NOMO-1 treated with dmso at 0.1 percent for 144 hours (cell line): ENCODE results near the gene FAAH.

Source experiments
- DNase-seq: peaks from one replicate; lab custom pipeline; 2025; ENCODE audit not compliant: unreplicated experiment; lab: John Stamatoyannopoulos, UW

Gene FAAH

GRCh38 chr1:46421739-46422138, 27.6 kb downstream of the FAAH start:
- DNase-seq, result no peak

DNA sequence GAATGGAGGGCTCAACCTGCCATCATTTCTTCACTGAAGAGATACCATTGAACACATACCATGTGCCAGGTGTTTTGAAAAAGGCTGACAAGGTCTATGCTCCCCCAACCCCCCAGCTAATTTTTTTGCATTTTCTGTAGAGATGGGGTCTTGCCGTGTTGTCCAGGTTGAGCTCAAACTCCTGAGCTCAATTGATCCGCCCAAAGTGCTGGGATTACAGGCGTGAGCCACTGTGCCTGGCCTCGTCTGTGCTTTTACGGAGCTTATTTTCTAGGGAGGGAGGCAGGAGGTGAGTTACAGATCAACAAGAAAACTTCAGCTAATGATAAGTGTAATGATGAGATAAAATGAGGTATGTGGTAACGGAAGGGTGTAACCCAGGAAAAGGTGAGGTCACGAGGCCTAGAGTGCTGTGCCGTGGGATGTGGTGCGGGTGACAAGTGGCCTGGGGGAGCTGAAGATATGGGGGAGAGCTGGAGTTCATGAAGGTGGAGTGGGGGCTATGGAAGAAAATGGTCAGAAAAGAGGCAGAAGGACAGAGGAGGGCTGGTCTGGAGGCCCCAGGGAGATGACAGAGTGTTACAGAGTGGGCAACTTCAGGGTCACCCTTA, 28.2 kb downstream of the FAAH start:
- no peak for DNase-seq

DNA sequence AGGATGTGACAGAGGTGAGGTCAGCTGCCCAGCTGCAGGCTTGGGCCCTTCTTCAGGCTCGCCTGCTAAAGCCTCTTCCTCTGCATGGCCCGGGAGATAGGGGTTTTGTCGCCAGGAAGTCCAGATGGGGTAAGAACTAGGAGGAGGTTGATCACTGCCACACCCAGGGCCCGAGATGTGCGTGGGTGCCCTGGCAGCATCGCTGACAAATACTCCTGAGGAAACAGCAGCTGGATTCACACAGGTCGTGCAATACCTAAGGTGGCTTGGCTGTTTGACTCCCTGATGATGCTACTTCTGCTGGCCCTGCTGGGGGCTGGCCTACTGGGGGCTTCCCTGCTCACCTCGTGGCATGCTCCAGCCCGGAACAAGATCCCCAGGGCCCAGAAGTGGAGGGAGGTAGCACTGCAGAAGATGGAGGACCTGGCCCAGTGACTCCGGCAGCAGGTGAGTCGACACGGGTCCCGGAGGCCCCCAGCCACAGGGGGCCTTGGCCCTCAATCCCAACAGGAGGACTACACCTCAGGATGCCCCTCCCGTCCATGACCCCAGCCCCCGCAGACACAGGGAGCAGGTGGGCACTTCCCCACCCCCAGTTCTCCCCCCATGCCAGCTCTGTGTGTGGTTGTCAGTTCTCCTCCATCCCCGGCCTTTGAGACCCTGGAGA, 29.6 kb downstream of the FAAH start:
- no peak for DNase-seq

GRCh38 chr1:46424730-46425129, 30.6 kb downstream of the FAAH start:
- DNase-seq, result no peak

DNA sequence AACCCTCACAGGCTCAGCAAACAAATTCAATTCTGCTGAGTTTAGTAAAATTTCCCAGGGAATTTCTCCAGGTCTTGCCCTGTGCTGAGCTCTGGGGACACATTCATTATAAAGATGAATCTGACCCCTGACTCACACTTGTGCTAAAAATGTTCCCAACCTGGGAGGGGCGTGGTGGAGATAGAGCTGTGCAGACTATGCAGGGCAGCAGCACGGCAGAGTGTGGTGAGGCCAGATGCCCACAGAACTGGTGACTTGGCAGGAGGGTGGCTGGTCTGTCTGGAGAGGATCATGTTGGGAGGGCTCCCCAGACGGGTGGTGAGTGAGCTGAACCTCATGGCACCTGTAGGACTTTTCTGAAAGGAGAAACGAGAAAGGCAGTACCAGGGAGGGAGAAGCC, 31.6 kb downstream of the FAAH start:
- no peak for DNase-seq

DNA sequence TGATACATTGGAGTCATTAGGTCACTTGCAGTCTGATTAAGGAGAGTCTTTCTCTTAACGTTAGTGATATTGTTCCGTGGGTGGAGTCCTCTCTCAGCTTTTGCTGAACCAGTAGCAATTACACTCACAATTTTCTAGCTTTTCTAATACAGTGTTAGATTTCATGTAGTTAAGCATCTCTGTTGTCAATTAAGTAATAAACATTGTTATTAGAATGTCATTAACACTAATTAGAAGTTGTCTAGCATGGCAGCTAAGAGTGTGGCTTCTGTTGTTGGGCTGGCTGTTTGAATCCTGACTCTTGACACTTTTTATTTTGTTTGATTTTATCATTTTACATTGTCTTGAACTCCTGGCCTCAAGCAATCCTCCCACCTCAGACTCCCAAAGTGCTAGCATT, 33.4 kb downstream of the FAAH start:
- no peak for DNase-seq

DNA sequence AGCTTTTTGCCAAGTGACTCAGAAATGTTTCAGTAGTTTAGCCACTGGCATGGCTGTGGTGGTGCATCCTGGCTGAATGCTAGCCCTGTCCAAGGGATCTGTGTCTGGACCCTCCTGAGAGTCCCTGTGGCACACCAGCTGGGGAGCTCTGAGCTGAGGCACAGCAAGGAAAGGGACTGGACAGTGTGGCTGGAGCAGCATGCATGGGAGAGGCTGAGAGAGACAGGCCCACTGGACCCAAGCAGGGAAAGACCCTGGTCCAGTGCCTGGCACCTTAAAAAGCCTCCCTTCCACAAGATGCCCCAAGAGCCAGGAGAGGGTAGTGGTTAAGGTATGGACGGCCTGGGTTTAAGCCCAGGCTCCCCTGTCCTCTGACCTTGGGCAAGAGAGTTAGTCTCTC, 35.3 kb downstream of the FAAH start:
- DNase-seq, result no peak

DNA sequence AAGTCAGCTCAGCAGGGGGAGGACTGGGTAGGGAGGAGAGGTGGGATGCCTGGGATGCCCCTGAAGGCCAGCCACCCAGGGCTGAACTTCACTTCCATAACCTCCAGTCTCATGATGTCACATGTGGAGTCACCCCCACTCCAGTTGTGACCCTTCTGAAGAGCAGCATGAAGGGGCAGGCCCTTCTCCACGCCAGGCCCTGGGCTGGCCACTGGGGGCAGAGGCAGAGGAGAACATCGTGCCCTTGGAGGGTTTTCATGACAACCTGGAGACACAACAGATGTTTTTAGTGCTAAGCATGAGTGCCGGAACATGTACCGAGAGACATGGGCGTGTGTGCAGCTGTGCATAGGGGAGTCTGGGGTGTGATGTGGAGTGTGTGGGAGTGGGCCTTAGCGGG, 37.6 kb downstream of the FAAH start:
- DNase-seq, result no peak

- no peak for DNase-seq
Observed at GRCh38 chr1:46432781-46433327, 38.7 kb downstream of the FAAH start.

DNA sequence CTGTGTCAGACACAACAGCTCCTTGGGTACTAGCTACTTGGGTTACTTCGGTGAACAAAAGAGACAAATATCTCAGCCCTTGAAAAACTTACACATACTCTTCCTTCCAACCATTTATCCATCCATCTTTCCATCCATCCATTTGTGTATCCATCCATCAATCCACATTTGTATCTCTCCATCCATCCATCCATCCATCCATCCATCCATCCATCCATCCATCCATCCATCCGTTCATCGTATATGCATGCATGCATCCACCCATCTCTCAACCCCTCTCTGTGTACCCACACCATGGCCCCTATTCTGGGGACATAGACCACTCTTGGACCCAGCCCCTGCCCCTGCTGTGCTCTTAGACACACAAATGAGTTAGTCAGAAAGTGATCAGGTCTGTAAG, 40.2 kb downstream of the FAAH start:
- DNase-seq, result no peak

DNA sequence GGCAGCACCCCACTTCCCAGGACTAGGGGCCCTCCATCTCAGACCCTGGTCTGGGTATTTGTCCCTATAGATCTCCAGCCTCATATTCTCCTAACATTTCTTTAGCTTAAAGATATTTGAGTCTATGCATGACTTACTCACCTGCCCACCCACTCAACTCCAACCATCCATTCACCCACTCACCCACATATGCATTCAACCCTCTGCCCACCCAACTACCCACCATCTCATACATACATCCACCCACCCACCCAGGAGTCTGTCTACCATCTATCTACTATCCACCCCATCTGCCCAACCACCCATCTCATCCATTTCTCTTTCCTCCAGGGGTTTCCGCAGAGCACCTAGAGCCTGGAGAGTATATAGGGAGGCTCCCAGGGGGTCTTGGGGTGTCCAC, 42.7 kb downstream of the FAAH start:
- no peak for DNase-seq

GRCh38 chr1:46437723-46438122, 43.6 kb downstream of the FAAH start:
- DNase-seq, result no peak

GRCh38 chr1:46438346-46438745, 44.2 kb downstream of the FAAH start:
- no peak for DNase-seq

DNA sequence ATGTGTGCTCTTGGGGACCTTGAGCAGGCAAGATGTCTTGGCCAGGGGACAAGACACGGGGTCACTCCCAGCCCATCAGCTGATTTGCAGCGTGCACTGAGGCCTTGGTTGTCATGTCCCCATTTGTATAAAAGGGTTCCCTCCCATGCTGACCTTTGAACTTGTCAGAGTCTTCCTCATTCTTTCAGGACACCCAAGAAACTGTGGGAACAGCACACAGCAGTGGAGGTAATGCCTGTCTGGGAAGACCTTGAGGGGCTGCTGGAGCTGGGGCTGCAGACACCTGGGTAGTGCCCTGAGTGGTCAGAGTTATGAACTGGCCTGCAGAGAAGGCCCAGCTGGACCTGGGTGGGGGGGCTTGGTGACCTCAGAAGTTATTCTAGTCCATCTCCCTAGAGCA, 46.4 kb downstream of the FAAH start:
- no peak for DNase-seq

- peak; percentile 58 for DNase-seq
Observed at GRCh38 chr1:46442317-46443161, 48.4 kb downstream of the FAAH start.

- DNase-seq, result no peak
Observed at GRCh38 chr1:46444466-46444865, 50.3 kb downstream of the FAAH start.

GRCh38 chr1:46445773-46446256, 51.7 kb downstream of the FAAH start:
- no peak for DNase-seq

DNA sequence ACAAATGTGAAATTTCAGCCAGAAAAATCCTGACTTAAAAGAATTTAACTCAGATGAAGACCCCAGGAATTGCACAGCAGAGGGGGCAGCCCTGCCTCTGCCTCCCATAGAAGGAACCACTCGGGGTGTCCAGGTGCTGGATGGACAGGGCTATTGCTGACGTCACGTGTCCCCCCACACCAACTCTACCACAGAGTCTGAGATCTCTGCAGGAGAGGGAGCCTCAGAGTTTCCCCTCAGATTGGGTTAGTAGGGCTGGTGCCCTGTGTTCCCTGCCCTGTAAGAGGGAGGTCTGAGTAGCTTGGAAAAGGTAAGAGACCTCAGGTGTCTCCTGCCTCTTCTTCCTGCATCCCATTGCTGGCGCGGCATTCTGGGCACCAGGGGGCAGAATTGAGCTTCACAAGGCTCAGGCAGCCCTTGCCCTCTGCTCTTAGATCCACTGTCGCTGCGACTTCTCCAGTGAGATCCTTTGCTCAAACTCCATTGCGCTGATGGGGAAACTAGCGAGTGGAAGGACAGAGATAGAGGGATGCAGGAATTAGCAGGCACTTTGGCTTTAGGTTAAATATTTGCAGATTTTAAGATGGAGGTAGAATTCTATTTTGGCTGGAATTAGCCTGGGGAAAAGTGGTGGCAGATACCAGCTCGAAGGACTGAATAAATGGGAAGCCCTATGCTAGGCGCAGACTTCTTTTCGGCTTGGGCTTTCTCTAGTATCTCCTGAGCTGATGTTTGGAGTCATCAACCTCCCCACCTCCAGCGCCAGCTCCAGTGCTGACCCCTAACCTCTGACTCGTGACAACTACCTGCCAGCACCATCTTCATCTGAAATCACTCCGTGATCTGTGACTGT, 52.8 kb downstream of the FAAH start:
- peak; percentile 36 for DNase-seq

GRCh38 chr1:46447499-46448108, 53.5 kb downstream of the FAAH start:
- no peak for DNase-seq

DNA sequence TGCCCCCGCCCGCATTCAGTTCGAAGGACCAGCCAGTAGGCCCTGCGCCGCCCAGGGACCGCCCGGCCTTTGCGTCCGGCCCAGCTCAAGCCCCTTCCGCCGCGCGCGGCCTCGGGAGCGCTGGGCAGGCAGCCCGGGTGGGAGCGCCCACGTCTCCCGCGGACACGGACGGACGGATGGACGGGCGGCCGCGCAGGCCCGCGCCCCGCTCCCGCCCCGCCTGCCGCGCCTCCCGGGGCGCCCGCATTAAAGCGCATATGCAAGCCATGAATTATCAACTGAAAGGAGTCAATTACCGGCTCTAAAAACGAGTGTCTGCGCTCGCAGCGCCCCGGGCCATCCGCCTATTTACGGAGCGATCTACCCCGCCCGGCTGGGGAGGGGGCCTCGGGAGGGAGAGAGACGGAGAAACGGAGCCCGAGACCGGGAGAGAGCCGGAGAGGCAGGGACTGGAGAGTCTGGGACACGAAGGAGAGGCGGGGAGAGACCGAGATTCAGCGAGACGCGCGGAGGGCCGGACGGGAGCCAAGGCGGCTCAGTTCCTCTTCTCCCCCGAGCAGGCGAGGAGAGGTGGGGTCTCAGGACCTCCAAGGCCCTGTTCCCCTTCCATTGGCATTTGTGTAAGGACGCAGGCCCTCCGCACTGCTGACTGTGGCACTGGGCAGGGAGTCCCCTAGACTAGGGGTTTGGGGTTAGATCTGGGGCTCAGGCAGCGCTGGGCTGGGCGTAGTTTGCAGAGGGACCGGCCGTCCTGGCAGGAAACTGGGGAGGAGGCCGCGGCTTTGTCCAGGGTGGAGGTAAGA, 54.2 kb downstream of the FAAH start:
- no peak for DNase-seq
